Measurements from ENCODE around the gene CCL22.

Gene CCL22

GRCh38 chr16:57318240-57318970 is 40.2 kb upstream of the CCL22 start:
- H3K4me3 ChIP-seq (ENCODE audit: low read length, poor library complexity, severe bottlenecking), result no peak overlapping the region
- H3K9me2 ChIP-seq (replicated peaks; ENCODE audit: low read depth, low read length), result no peaks in the 10 kb centered on the region
- H3K4me1 ChIP-seq (ENCODE audit: insufficient read depth, low read length, poor library complexity, severe bottlenecking), result no peaks in the 10 kb centered on the region
- H3F3A ChIP-seq (ENCODE audit: low read depth), result no peaks in the 10 kb centered on the region
- H3K36me3 ChIP-seq (ENCODE audit: insufficient read depth, low read length), result no peaks in the 10 kb centered on the region
- no peak overlapping the region for H3K9ac ChIP-seq (ENCODE audit: low read depth, low read length, poor library complexity, severe bottlenecking)
- H3K79me2 ChIP-seq (ENCODE audit: insufficient read depth, low read length), result no peaks in the 10 kb centered on the region
- TF ChIP-seq CTCF (conservative IDR thresholded peaks at IDR 0.05; ENCODE audit: low read length) (no peak), EZH2phosphoT487 (IDR thresholded peaks at IDR 0.05; ENCODE audit: borderline replicate concordance) (no peak)
- no peak overlapping the region for H2AFZ ChIP-seq (ENCODE audit: low read length)
- no peaks in the 10 kb centered on the region for H4K20me1 ChIP-seq (ENCODE audit: insufficient read depth, low read length, poor library complexity, severe bottlenecking)
- H3K27me3 ChIP-seq (ENCODE audit: insufficient read depth, low read length, poor library complexity, severe bottlenecking), result no peaks in the 10 kb centered on the region
- no peaks in the 10 kb centered on the region for H3K9me3 ChIP-seq (ENCODE audit: insufficient read depth, low read depth, low read length)
- H3K4me2 ChIP-seq (ENCODE audit: low read depth, low read length, poor library complexity, severe bottlenecking), result no peak overlapping the region

GRCh38 chr16:57319646-57320045 is 38.9 kb upstream of the CCL22 start:
- Histone ChIP-seq H4K20me1 (ENCODE audit: insufficient read depth, low read length, poor library complexity, severe bottlenecking) (no peaks in the 10 kb centered on the region), H3F3A (ENCODE audit: low read depth) (no peaks in the 10 kb centered on the region), H3K36me3 (ENCODE audit: insufficient read depth, low read length) (no peaks in the 10 kb centered on the region), H3K9me2 (replicated peaks; ENCODE audit: low read depth, low read length) (no peaks in the 10 kb centered on the region), H3K9ac (ENCODE audit: low read depth, low read length, poor library complexity, severe bottlenecking) (no peak overlapping the region), H3K4me2 (ENCODE audit: low read depth, low read length, poor library complexity, severe bottlenecking) (no peak overlapping the region), H3K79me2 (ENCODE audit: insufficient read depth, low read length) (no peaks in the 10 kb centered on the region), H3K4me1 (ENCODE audit: insufficient read depth, low read length, poor library complexity, severe bottlenecking) (no peaks in the 10 kb centered on the region), H3K9me3 (ENCODE audit: insufficient read depth, low read depth, low read length) (no peaks in the 10 kb centered on the region), H3K27me3 (ENCODE audit: insufficient read depth, low read length, poor library complexity, severe bottlenecking) (no peaks in the 10 kb centered on the region), H2AFZ (ENCODE audit: low read length) (no peak overlapping the region), H3K4me3 (ENCODE audit: low read length, poor library complexity, severe bottlenecking) (no peak overlapping the region)
- no peak for TF ChIP-seq EZH2phosphoT487 (IDR thresholded peaks at IDR 0.05; ENCODE audit: borderline replicate concordance)
- TF ChIP-seq CTCF (conservative IDR thresholded peaks at IDR 0.05; ENCODE audit: low read length), result no peak

- TF ChIP-seq CTCF (conservative IDR thresholded peaks at IDR 0.05; ENCODE audit: low read length), result no peak
- TF ChIP-seq EZH2phosphoT487 (IDR thresholded peaks at IDR 0.05; ENCODE audit: borderline replicate concordance), result no peak
- no peak overlapping the region for H3K9ac ChIP-seq (ENCODE audit: low read depth, low read length, poor library complexity, severe bottlenecking)
- no peaks in the 10 kb centered on the region for H3K9me2 ChIP-seq (replicated peaks; ENCODE audit: low read depth, low read length)
- H2AFZ ChIP-seq (ENCODE audit: low read length), result no peak overlapping the region
- H3K9me3 ChIP-seq (ENCODE audit: insufficient read depth, low read depth, low read length), result no peaks in the 10 kb centered on the region
- H3F3A ChIP-seq (ENCODE audit: low read depth), result no peaks in the 10 kb centered on the region
- H3K79me2 ChIP-seq (ENCODE audit: insufficient read depth, low read length), result no peaks in the 10 kb centered on the region
- H3K4me2 ChIP-seq (ENCODE audit: low read depth, low read length, poor library complexity, severe bottlenecking), result no peak overlapping the region
- no peaks in the 10 kb centered on the region for H3K36me3 ChIP-seq (ENCODE audit: insufficient read depth, low read length)
- H3K27me3 ChIP-seq (ENCODE audit: insufficient read depth, low read length, poor library complexity, severe bottlenecking), result no peaks in the 10 kb centered on the region
- H3K4me1 ChIP-seq (ENCODE audit: insufficient read depth, low read length, poor library complexity, severe bottlenecking), result no peaks in the 10 kb centered on the region
- no peak overlapping the region for H3K4me3 ChIP-seq (ENCODE audit: low read length, poor library complexity, severe bottlenecking)
- no peaks in the 10 kb centered on the region for H4K20me1 ChIP-seq (ENCODE audit: insufficient read depth, low read length, poor library complexity, severe bottlenecking)
Observed at GRCh38 chr16:57324749-57325148, 33.8 kb upstream of the CCL22 start.
